RWPE1 (cell line): ENCODE data around the gene ARHGDIA.
A peak's percentile ranks its signal among the peaks of the same experiment; 100 is the strongest.

Experiments used
- CTCF ChIA-PET: fragments of 350-600 bp; sonication (Branson Sonifier 250); formaldehyde crosslinking; extraction: SDS; loops from one replicate; lab custom pipeline; 2021; lab: Yijun Ruan, JAX
- POLR2A ChIA-PET: fragments of 400-600 bp; formaldehyde crosslinking; extraction: SDS; loops from one replicate; lab custom pipeline; 2020; ENCODE audit warnings: antibody characterized with exemption; ENCODE audit not compliant: low non-redundant PET; lab: Yijun Ruan, JAX
- DNase-seq: peaks from one replicate; pipeline ENCODE4 v3.0.0; 2012; ENCODE audit warnings: low spot score
- H3K27ac ChIP-seq: fragments of 450-650 bp; 2 replicates; pipeline ENCODE4 v1.5.1; 2017
- CTCF ChIP-seq: fragments of 450-650 bp; conservative IDR thresholded peaks from 2 replicates; pipeline ENCODE4 v1.5.1; 2017; ENCODE audit warnings: low read depth, mild to moderate bottlenecking

The ARHGDIA gene

GRCh38 chr17:81878294-81878693, 7.2 kb upstream of the ARHGDIA start:
- CTCF ChIA-PET: no interaction called here
- no peak for TF ChIP-seq CTCF
- DNase-seq: no peak
- POLR2A ChIA-PET: no interaction called here
- no peak overlapping the region for H3K27ac ChIP-seq

GRCh38 chr17:81877569-81877968, 6.4 kb upstream of the ARHGDIA start:
- POLR2A ChIA-PET: no interaction called here

GRCh38 chr17:81871387-81872230, 472 bp upstream of the ARHGDIA start:
- H3K27ac ChIP-seq: peak overlapping the region; percentile 97
- POLR2A ChIA-PET: no interaction called here
- CTCF ChIA-PET: no interaction called here
- DNase-seq: peak; percentile 93
- peak; percentile 46 for TF ChIP-seq CTCF

More at GRCh38 chr17:81877569-81877968, 6.4 kb upstream of the ARHGDIA start:
- no peak for DNase-seq
- H3K27ac ChIP-seq: peak overlapping the region; percentile 25
- TF ChIP-seq CTCF: no peak
- CTCF ChIA-PET: no interaction called here

- peak overlapping the region; percentile 97 for H3K27ac ChIP-seq
- CTCF ChIA-PET: interaction anchor here (0.9 to 1.5 kb wide), 3 partner anchors 10 to 135 kb away, joined by 3 to 5 read pairs (median 4); partner anchors contain the start of gene P4HB
- no peak for DNase-seq
- POLR2A ChIA-PET: interaction anchor here (0.7 kb wide), 1 partner anchor 9 kb away, joined by 3 read pairs; no protein-coding TSS in a partner anchor
- no peak for TF ChIP-seq CTCF
Observed at GRCh38 chr17:81870131-81870980, 781 bp downstream of the ARHGDIA start.

- peak; percentile 98 for TF ChIP-seq CTCF
- CTCF ChIA-PET: interaction anchor here (0.6 to 1.5 kb wide), 8 partner anchors 9 to 272 kb away, joined by 3 to 5 read pairs (median 3); partner anchors contain the start of gene P4HB
- peak overlapping the region; percentile 97 for H3K27ac ChIP-seq
- no peak for DNase-seq
- POLR2A ChIA-PET: interaction anchor here (0.5 to 0.8 kb wide), 3 partner anchors 8 to 23 kb away, joined by 3 to 4 read pairs (median 3); no protein-coding TSS in a partner anchor
Observed at GRCh38 chr17:81869221-81870130, 1.7 kb downstream of the ARHGDIA start.
